Activated B cell treated with CpG ODN at 0.5 μM for 24 hours (primary cell): ENCODE results near the gene LILRA5. TPM values are rescaled to one million over a fixed set of nuclear protein-coding genes. Genes with fewer than 3 reads are reported as not detected.
"Not testable (repeated sequence)": the region's sequence is repeated elsewhere in the genome, so short reads cannot be mapped to it uniquely, and the experiment has no call there.

Experiments
- ATAC-seq: fragments of 200-7000 bp; cut with Tn5 transposase; one replicate; pipeline ENCODE4 v1.10.0; 2021; ENCODE audit warnings: low read depth, mild to moderate bottlenecking, moderate library complexity
- CTCF ChIA-PET: fragments of 350-600 bp; sonication (Branson Sonifier 250); formaldehyde crosslinking; loops from one replicate; lab custom pipeline; 2021; ENCODE audit warnings: antibody characterized with exemption; lab: Charles Lee
- POLR2A ChIA-PET: fragments of 350-600 bp; sonication (Branson Sonifier 250); formaldehyde crosslinking; loops from one replicate; lab custom pipeline; 2021; ENCODE audit warnings: antibody characterized with exemption; lab: Charles Lee
- DNase-seq: peaks from one replicate; pipeline ENCODE4 v3.0.0; 2022
- H3K27ac Mint-ChIP-seq: one replicate; pipeline ENCODE4 v1.8.0; 2020; ENCODE audit warnings: mixed read lengths
- H3K27me3 Mint-ChIP-seq: one replicate; pipeline ENCODE4 v1.8.0; 2021; ENCODE audit warnings: mixed read lengths
- H3K36me3 Mint-ChIP-seq: one replicate; pipeline ENCODE4 v1.8.0; 2021; ENCODE audit warnings: low read depth, mixed read lengths
- H3K4me1 Mint-ChIP-seq: one replicate; pipeline ENCODE4 v1.8.0; 2021; ENCODE audit warnings: mixed read lengths
- H3K4me3 Mint-ChIP-seq: one replicate; pipeline ENCODE4 v1.8.0; 2020; ENCODE audit warnings: mild to moderate bottlenecking, mixed read lengths
- H3K9me3 Mint-ChIP-seq: one replicate; pipeline ENCODE4 v1.8.0; 2020; ENCODE audit warnings: mixed read lengths
- CTCF ChIP-seq: fragments of 200-600 bp; IDR thresholded peaks from one replicate; pipeline ENCODE4 v1.8.0; 2022; ENCODE audit warnings: antibody characterized with exemption, mild to moderate bottlenecking
- intact Hi-C: fragments of 100-400 bp; cut with micrococcal nuclease; formaldehyde crosslinking; loops from one replicate; pipeline ENCODE4 v1.15.1; 2024
- total RNA-seq: library from RNA; stranded (reverse); gene quantifications from 2 replicates; pipeline ENCODE4 v1.2.3, GENCODE V29; 2022

LILRA5 gene
- total RNA-seq, 1 donor from 2014 or later = 1.3 TPM

- intact Hi-C loops = no loop called here
- H3K36me3 Mint-ChIP-seq = no peaks in the 10 kb centered on the region
- no peak for ATAC-seq
- H3K4me1 Mint-ChIP-seq = peaks cover 52% of the 10 kb centered on the region
- H3K27ac Mint-ChIP-seq = no peak overlapping the region
- peaks cover 7% of the 10 kb centered on the region for H3K27me3 Mint-ChIP-seq
- ChIA-PET POLR2A (interaction anchor here (0.8 kb wide), 1 partner anchor 19 kb away, joined by 3 read pairs; no protein-coding TSS in a partner anchor), CTCF (interaction anchor here (8.1 kb wide), 1 partner anchor 13 kb away, joined by 40 read pairs; no protein-coding TSS in a partner anchor)
- no peak overlapping the region for H3K4me3 Mint-ChIP-seq
- no peak for DNase-seq
- H3K9me3 Mint-ChIP-seq = no peaks in the 10 kb centered on the region
- TF ChIP-seq CTCF = no peak
Observed at GRCh38 chr19:54279406-54279962, 33.5 kb downstream of the LILRA5 start.

GRCh38 chr19:54278571-54279195, 34.3 kb downstream of the LILRA5 start:
- H3K9me3 Mint-ChIP-seq, H3K36me3 Mint-ChIP-seq, intact Hi-C loops, DNase-seq, H3K27me3 Mint-ChIP-seq, POLR2A ChIA-PET, ATAC-seq, H3K4me3 Mint-ChIP-seq, H3K27ac Mint-ChIP-seq: not testable (repeated sequence)
- peaks cover 47% of the 10 kb centered on the region for H3K4me1 Mint-ChIP-seq
- CTCF ChIA-PET = interaction anchor here (8.1 kb wide), 1 partner anchor 12 kb away, joined by 40 read pairs; no protein-coding TSS in a partner anchor

DNA sequence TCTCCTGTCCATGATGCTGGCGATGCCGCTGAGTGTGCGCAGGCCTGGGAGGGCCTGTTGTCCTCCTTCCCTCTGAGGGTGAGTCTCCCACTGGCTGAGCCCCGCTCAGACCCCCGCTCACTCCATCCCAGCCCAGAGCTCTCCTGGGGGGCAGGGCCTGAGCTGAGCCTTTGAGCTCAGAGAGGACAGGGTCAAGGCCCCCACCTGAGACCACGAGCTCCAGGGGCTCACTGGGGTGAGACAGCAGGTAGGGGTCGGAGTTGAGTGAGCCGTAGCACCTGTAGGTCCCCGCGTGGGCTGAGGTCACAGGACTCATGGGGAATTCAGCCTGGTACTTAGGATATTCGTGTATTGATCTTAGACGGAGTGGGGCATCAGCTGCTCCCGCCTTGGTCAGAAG, 34.9 kb downstream of the LILRA5 start:
- H3K27ac Mint-ChIP-seq, POLR2A ChIA-PET, DNase-seq, ATAC-seq, H3K36me3 Mint-ChIP-seq, H3K4me3 Mint-ChIP-seq, H3K9me3 Mint-ChIP-seq, intact Hi-C loops: not testable (repeated sequence)
- H3K27me3 Mint-ChIP-seq = peaks cover 12% of the 10 kb centered on the region
- peaks cover 45% of the 10 kb centered on the region for H3K4me1 Mint-ChIP-seq
- CTCF ChIA-PET = interaction anchor here (8.1 kb wide), 1 partner anchor 12 kb away, joined by 40 read pairs; no protein-coding TSS in a partner anchor

DNA sequence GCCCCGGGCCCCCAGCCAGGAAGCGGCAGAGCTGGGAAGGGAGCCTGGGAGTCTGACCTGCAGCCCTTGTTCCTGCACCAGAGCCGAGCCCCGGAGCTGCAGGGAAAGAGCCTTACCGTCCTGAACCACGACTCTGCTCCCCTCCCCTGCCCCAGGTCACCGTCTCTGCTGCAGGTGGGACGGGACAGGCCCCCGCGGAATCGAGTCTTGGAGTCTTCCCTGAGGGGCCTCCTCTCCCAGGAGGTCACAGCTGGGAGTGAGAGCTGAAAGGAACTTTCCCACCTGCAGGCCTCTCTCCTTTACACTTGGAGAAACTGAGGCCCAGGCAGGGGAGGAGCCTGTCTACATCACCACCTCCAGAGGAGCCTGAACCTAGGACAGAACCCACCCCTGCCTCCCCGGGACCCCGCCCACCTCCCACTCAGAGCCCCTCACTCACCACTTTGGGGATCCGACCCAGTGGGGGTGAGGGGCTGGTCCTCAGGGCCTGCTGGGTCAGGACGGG, 35.8 kb downstream of the LILRA5 start:
- H3K36me3 Mint-ChIP-seq, H3K27ac Mint-ChIP-seq, POLR2A ChIA-PET, DNase-seq, H3K4me3 Mint-ChIP-seq, intact Hi-C loops, ATAC-seq, H3K9me3 Mint-ChIP-seq: not testable (repeated sequence)
- CTCF ChIA-PET = interaction anchor here (8.1 kb wide), 1 partner anchor 11 kb away, joined by 40 read pairs; no protein-coding TSS in a partner anchor
- H3K4me1 Mint-ChIP-seq = peaks cover 38% of the 10 kb centered on the region
- peaks cover 12% of the 10 kb centered on the region for H3K27me3 Mint-ChIP-seq

DNA sequence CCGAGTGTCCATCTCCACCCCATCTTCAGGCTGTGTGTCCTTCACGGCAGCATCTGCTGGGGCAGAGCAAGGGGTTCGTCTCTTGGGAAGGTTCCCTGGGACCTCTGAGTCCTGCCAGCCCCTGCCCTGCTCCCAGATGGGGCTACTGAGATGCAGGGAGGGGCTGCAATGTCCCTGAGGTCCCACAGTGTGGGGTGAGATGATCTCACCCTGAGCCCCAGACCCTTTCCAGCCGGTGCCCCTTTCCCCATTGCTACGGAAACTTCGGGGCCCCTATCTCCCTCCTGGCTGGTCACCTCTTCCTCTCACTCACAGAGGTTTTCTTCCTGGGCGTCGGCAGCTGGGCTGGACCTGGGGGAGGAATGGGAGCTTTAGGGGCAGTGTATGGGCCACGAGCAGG, 37.0 kb downstream of the LILRA5 start:
- peaks cover 12% of the 10 kb centered on the region for H3K27me3 Mint-ChIP-seq
- ATAC-seq = no peak
- no peaks in the 10 kb centered on the region for H3K9me3 Mint-ChIP-seq
- ChIA-PET POLR2A (no interaction called here), CTCF (no interaction called here)
- DNase-seq = no peak
- no peaks in the 10 kb centered on the region for H3K36me3 Mint-ChIP-seq
- intact Hi-C loops = no loop called here
- peaks cover 37% of the 10 kb centered on the region for H3K4me1 Mint-ChIP-seq
- H3K4me3 Mint-ChIP-seq = no peak overlapping the region
- no peak for TF ChIP-seq CTCF
- no peak overlapping the region for H3K27ac Mint-ChIP-seq

DNA sequence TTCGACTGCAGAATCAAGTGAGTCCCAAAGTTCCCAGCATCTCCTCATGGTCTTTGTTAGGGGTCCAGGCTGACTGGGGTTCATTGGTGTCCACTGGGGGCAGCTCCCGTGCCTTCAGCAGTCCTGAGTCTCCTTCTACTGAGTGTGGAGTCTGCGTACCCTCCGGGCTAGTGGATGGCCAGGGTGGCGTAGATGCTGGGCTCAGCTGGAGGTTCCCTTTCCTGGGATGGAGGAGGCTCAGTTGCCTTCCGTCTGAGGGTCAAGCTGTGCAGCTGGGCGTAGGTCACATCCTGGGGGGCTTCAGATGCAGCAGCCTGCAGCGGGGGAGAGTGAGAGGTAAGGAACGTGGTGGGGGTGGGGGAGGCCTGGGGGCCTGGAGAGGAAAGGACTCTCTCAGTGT, 38.5 kb downstream of the LILRA5 start:
- CTCF ChIA-PET = not testable (repeated sequence)

DNA sequence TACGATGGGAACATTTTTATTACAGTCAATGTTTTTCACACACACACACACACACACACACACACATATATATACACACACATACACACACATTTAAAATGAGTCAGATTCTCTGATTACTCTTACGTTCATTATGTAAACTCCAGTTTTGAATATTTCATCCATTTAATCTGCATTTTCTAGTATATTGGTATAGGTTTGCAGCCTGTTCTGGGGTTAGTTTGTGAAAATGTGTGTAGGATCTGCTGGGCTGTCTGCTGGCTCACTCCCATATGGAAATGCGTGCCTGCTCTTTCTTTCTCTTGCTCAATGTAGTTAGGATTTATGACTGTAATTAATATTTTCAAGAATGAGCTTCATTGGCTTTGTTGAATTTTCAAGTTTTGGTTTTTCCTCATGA, 39.1 kb downstream of the LILRA5 start:
- Mint-ChIP-seq H3K9me3 (no peaks in the 10 kb centered on the region), H3K27ac (no peak overlapping the region), H3K4me1 (peaks cover 19% of the 10 kb centered on the region), H3K36me3 (no peaks in the 10 kb centered on the region), H3K27me3 (peaks cover 18% of the 10 kb centered on the region), H3K4me3 (no peak overlapping the region)
- DNase-seq (no peak), ATAC-seq (no peak)
- POLR2A ChIA-PET = interaction anchor here (0.7 kb wide), 1 partner anchor 13 kb away, joined by 3 read pairs; no protein-coding TSS in a partner anchor
- TF ChIP-seq CTCF = no peak
- CTCF ChIA-PET = no interaction called here
- intact Hi-C loops = no loop called here

More for the DNA sequence above, 38.5 kb downstream of the LILRA5 start:
- H3K9me3 Mint-ChIP-seq, H3K4me3 Mint-ChIP-seq, DNase-seq, H3K27ac Mint-ChIP-seq, intact Hi-C loops, ATAC-seq, H3K36me3 Mint-ChIP-seq: not testable (repeated sequence)
- POLR2A ChIA-PET = interaction anchor here (0.7 kb wide), 1 partner anchor 12 kb away, joined by 3 read pairs; no protein-coding TSS in a partner anchor
- H3K4me1 Mint-ChIP-seq = peaks cover 23% of the 10 kb centered on the region
- H3K27me3 Mint-ChIP-seq = peaks cover 18% of the 10 kb centered on the region

- ATAC-seq, CTCF ChIA-PET, H3K9me3 Mint-ChIP-seq, H3K27ac Mint-ChIP-seq, DNase-seq, intact Hi-C loops, H3K36me3 Mint-ChIP-seq: not testable (repeated sequence)
- H3K4me3 Mint-ChIP-seq = peak overlapping the region; percentile 53
- peaks cover 19% of the 10 kb centered on the region for H3K4me1 Mint-ChIP-seq
- POLR2A ChIA-PET = interaction anchor here (0.6 kb wide), 1 partner anchor 1137 kb away, joined by 4 read pairs; no protein-coding TSS in a partner anchor
- peaks cover 16% of the 10 kb centered on the region for H3K27me3 Mint-ChIP-seq
Observed at GRCh38 chr19:54272181-54272580, 40.8 kb downstream of the LILRA5 start.

GRCh38 chr19:54271587-54271986, 41.4 kb downstream of the LILRA5 start:
- Mint-ChIP-seq H3K27me3 (peaks cover 18% of the 10 kb centered on the region), H3K4me1 (peaks cover 19% of the 10 kb centered on the region)
- H3K9me3 Mint-ChIP-seq, H3K4me3 Mint-ChIP-seq, ATAC-seq, intact Hi-C loops, POLR2A ChIA-PET, DNase-seq, H3K36me3 Mint-ChIP-seq, H3K27ac Mint-ChIP-seq, CTCF ChIA-PET: not testable (repeated sequence)
